ENCODE measurements around the gene CAMK1. TPM values are rescaled to one million over a fixed set of nuclear protein-coding genes. Genes with fewer than 3 reads are reported as not detected.

CAMK1 gene
- total and polyA plus RNA-seq, 8 donors = 2.0 to 23.7 (median 5.4) TPM

GRCh38 chr3:9732740-9733115 lies 37.0 kb downstream of the CAMK1 start:
- H3K27me3 ChIP-seq = no peaks in the 10 kb centered on the region
- WGBS, 2 donors = 27 to 29% methylated on average over 7 of the region's 7 CpGs
- ATAC-seq (no peak), DNase-seq (peak in 1 of 6 donors; percentile 27), FAIRE-seq (no peak)
- peaks cover 0 to 8% (median 0%) of the 10 kb centered on the region in 3 donors for H3K36me3 ChIP-seq
- TF ChIP-seq, protein P1, sequence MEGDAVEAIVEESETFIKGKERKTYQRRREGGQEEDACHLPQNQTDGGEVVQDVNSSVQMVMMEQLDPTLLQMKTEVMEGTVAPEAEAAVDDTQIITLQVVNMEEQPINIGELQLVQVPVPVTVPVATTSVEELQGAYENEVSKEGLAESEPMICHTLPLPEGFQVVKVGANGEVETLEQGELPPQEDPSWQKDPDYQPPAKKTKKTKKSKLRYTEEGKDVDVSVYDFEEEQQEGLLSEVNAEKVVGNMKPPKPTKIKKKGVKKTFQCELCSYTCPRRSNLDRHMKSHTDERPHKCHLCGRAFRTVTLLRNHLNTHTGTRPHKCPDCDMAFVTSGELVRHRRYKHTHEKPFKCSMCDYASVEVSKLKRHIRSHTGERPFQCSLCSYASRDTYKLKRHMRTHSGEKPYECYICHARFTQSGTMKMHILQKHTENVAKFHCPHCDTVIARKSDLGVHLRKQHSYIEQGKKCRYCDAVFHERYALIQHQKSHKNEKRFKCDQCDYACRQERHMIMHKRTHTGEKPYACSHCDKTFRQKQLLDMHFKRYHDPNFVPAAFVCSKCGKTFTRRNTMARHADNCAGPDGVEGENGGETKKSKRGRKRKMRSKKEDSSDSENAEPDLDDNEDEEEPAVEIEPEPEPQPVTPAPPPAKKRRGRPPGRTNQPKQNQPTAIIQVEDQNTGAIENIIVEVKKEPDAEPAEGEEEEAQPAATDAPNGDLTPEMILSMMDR (IDR thresholded peaks at IDR 0.05) = no peak
- peaks cover 0 to 14% (median 14%) of the 10 kb centered on the region in 3 donors for H3K4me1 ChIP-seq
- no peaks in the 10 kb centered on the region for H3K9me3 ChIP-seq
- no peak overlapping the region for H3K27ac ChIP-seq
- intact Hi-C loops (cut with DNase I) = no loop called here
- peak overlapping the region; percentile 57 to 99 (median 94) for H3K4me3 ChIP-seq

DNA sequence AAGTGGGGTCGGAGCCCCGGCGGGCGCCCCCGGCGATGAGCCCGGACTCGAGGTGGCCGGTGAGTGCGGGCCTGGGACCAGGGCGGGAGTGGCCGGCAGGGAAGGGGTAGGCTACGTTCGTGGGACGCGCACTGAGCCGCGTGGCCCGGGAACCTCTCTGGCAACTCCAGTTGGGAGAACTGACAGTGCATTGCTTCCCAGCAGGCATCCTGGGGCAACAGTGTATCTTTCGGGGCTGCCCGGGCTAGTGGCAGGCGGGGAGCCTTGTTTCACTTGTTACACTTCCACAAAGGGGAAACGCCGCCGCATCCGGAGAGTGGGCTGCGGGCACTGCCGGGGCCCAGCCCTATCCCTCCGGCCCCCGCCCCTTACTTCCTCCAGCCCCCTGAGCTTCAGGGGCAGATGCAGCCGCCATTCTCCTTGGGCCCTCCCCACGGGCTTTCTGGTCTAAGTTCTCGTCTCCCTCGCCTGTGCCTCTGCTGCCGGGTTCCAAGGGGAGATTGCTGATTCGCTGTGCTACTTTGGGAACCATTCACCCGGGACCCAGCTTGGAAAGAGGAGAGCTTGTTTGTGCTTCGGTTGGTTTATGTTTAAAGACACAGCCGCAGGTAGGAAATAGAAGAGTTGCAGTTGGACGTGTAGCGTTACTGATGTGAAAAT lies 37.5 kb downstream of the CAMK1 start:
- Histone ChIP-seq H3K4me3 (peak overlapping the region; percentile 57 to 99 (median 94)), H3K9me3 (no peaks in the 10 kb centered on the region), H3K4me1 (peaks cover 0 to 14% (median 14%) of the 10 kb centered on the region in 3 donors), H3K27me3 (no peaks in the 10 kb centered on the region), H3K36me3 (peaks cover 0 to 3% (median 0%) of the 10 kb centered on the region in 3 donors), H3K27ac (peak overlapping the region in 3 of 4 donors; percentile 98)
- DNase-seq (peak in 3 of 6 donors; percentile 37 to 82 (median 62)), ATAC-seq (peak in 3 of 4 donors; percentile 0 to 3 (median 1)), FAIRE-seq (no peak)
- intact Hi-C loops (cut with DNase I) = no loop called here
- 1% methylated on average over 35 to 41 of the region's 41 CpGs for WGBS, 2 donors
- TF ChIP-seq, protein P1 (IDR thresholded peaks at IDR 0.05) = no peak

- FAIRE-seq = no peak
- WGBS, 2 donors = 1% methylated on average over 73 to 88 of the region's 88 CpGs
Observed at GRCh38 chr3:9731206-9732079, 38.3 kb downstream of the CAMK1 start, which contains the start of gene BRPF1. Gene BRPF1 (plus strand): TSS chr3:9731735. CDS start chr3:9734141, 2,406 bp downstream.

GRCh38 chr3:9730657-9731205 lies 39.0 kb downstream of the CAMK1 start:
- TF ChIP-seq, protein P1 (IDR thresholded peaks at IDR 0.05) = no peak
- Histone ChIP-seq H3K27me3 (no peaks in the 10 kb centered on the region), H3K4me1 (peaks cover 0 to 14% (median 14%) of the 10 kb centered on the region in 3 donors), H3K9me3 (no peaks in the 10 kb centered on the region), H3K36me3 (peaks cover 0 to 3% (median 0%) of the 10 kb centered on the region in 3 donors), H3K4me3 (peak overlapping the region; percentile 28 to 99 (median 60)), H3K27ac (peak overlapping the region; percentile 33 to 99 (median 86))
- 1% methylated on average over 16 of the region's 17 CpGs for WGBS, 2 donors
- intact Hi-C loops (cut with DNase I) = no loop called here
- FAIRE-seq (no peak), DNase-seq (peak in 1 of 6 donors; percentile 84), ATAC-seq (peak; percentile 68 to 79 (median 74))

More at GRCh38 chr3:9731206-9732079, 38.3 kb downstream of the CAMK1 start, which contains the start of gene BRPF1:
- intact Hi-C loops (cut with DNase I) = no loop called here
- Histone ChIP-seq H3K27ac (peak within 1 kb of the TSS; percentile 98 to 99 (median 98)), H3K9me3 (no peaks in the 10 kb centered on the region), H3K4me3 (peak within 1 kb of the TSS; percentile 57 to 99 (median 94)), H3K4me1 (peaks cover 0 to 14% (median 14%) of the 10 kb centered on the region in 3 donors), H3K27me3 (no peaks in the 10 kb centered on the region), H3K36me3 (peaks cover 0 to 3% (median 0%) of the 10 kb centered on the region in 3 donors)
- peak; percentile 95 to 98 (median 96) for ATAC-seq
- peak; percentile 99 to 100 (median 100) for DNase-seq
- TF ChIP-seq, protein P1 (IDR thresholded peaks at IDR 0.05) = no peak
